Thoracic aorta (tissue), 2 donors: ENCODE results near the gene MEGF9. TPM values are rescaled to one million over a fixed set of nuclear protein-coding genes. Genes with fewer than 3 reads are reported as not detected.

ENCODE experiments used
- ATAC-seq: fragments of 150-250 bp; one replicate; pipeline ENCODE4 v1.8.0; 2017; ENCODE audit warnings: low read depth; ENCODE audit not compliant: insufficient number of reproducible peaks, low FRiP score
- DNase-seq: peaks from one replicate; pipeline ENCODE4 v3.0.0-alpha.2; 2020; ENCODE audit warnings: low spot score
- H3K27ac ChIP-seq, 2 donors: fragments of 200-600 bp; sonication (generic); 1 replicate in 1 of 2; 2 replicates in 1 of 2; pipeline ENCODE4 v1.5.1; 2016; ENCODE audit warnings: mild to moderate bottlenecking in 2 of 2, moderate library complexity in 2 of 2
- H3K27me3 ChIP-seq: fragments of 200-600 bp; sonication (generic); replicated peaks from 2 replicates; pipeline ENCODE4 v1.6.0; 2016; ENCODE audit warnings: mild to moderate bottlenecking; ENCODE audit not compliant: insufficient read depth
- H3K36me3 ChIP-seq: fragments of 200-600 bp; sonication (generic); one replicate; pipeline ENCODE4 v1.5.1; 2016
- H3K4me1 ChIP-seq, 2 donors: fragments of 200-600 bp; sonication (generic); 1 replicate in 1 of 2; 2 replicates in 1 of 2; pipeline versions ENCODE4 v1.5.1 to v1.6.0; 2016; ENCODE audit warnings: low read depth in 2 of 2, mild to moderate bottlenecking in 1 of 2; ENCODE audit not compliant: control insufficient read depth in 1 of 2
- H3K4me3 ChIP-seq: fragments of 200-600 bp; sonication (generic); 2 replicates; pipeline ENCODE4 v1.5.1; 2016; ENCODE audit warnings: mild to moderate bottlenecking
- H3K9me3 ChIP-seq: fragments of 200-600 bp; sonication (generic); 2 replicates; pipeline ENCODE4 v1.5.1; 2016
- CTCF ChIP-seq: fragments of 200-600 bp; sonication (generic); IDR thresholded peaks from one replicate; pipeline ENCODE4 v1.5.1; 2019; ENCODE audit warnings: antibody characterized with exemption
- total RNA-seq, 2 donors: library from RNA; depleted of rRNA; stranded (reverse); fragments of >200 nt; gene quantifications; one replicate each; pipeline versions ENCODE4 v1.1.0 to v1.2.3, GENCODE V29; 2016

The MEGF9 gene
- total RNA-seq, 2 donors from 2014 or later: 19.2 to 27.3 TPM

- ATAC-seq (no peak), DNase-seq (no peak)
- Histone ChIP-seq H3K27ac (no peak overlapping the region), H3K36me3 (peaks cover 3% of the 10 kb centered on the region), H3K4me1 (peaks cover 26 to 47% of the 10 kb centered on the region in 2 donors), H3K9me3 (no peaks in the 10 kb centered on the region), H3K27me3 (no peaks in the 10 kb centered on the region), H3K4me3 (no peak overlapping the region)
- no peak for TF ChIP-seq CTCF
Observed at GRCh38 chr9:120574473-120574872, 139.8 kb downstream of the MEGF9 start.

- Histone ChIP-seq H3K4me3 (no peak overlapping the region), H3K27ac (peak overlapping the region in 1 of 2 donors; percentile 44), H3K36me3 (peaks cover 15% of the 10 kb centered on the region), H3K9me3 (no peaks in the 10 kb centered on the region), H3K27me3 (no peaks in the 10 kb centered on the region), H3K4me1 (peaks cover 16 to 32% of the 10 kb centered on the region in 2 donors)
- DNase-seq (no peak), ATAC-seq (no peak)
- no peak for TF ChIP-seq CTCF
Observed at GRCh38 chr9:120572472-120572871, 141.8 kb downstream of the MEGF9 start.

- ATAC-seq: peak; percentile 68
- peak; percentile 21 for DNase-seq
- no peak overlapping the region for H3K4me3 ChIP-seq
- H3K27me3 ChIP-seq: no peaks in the 10 kb centered on the region
- no peak for TF ChIP-seq CTCF
- H3K9me3 ChIP-seq: no peaks in the 10 kb centered on the region
- peaks cover 18% of the 10 kb centered on the region for H3K36me3 ChIP-seq
- H3K27ac ChIP-seq: peak overlapping the region; percentile 62 to 67
- H3K4me1 ChIP-seq: peaks cover 16 to 32% of the 10 kb centered on the region in 2 donors
Observed at GRCh38 chr9:120571443-120572257, 142.6 kb downstream of the MEGF9 start.

GRCh38 chr9:120570296-120570695 is 144.0 kb downstream of the MEGF9 start:
- Histone ChIP-seq H3K4me1 (peaks cover 16 to 32% of the 10 kb centered on the region in 2 donors), H3K27me3 (no peaks in the 10 kb centered on the region), H3K9me3 (no peaks in the 10 kb centered on the region), H3K4me3 (no peak overlapping the region), H3K27ac (peak overlapping the region; percentile 62 to 67), H3K36me3 (peaks cover 32% of the 10 kb centered on the region)
- ATAC-seq (no peak), DNase-seq (no peak)
- no peak for TF ChIP-seq CTCF

GRCh38 chr9:120569556-120569955 is 144.7 kb downstream of the MEGF9 start:
- no peak for TF ChIP-seq CTCF
- H3K4me1 ChIP-seq: peaks cover 16 to 32% of the 10 kb centered on the region in 2 donors
- H3K9me3 ChIP-seq: no peaks in the 10 kb centered on the region
- H3K36me3 ChIP-seq: peaks cover 32% of the 10 kb centered on the region
- DNase-seq (no peak), ATAC-seq (no peak)
- H3K27me3 ChIP-seq: no peaks in the 10 kb centered on the region
- peak overlapping the region; percentile 62 to 67 for H3K27ac ChIP-seq
- no peak overlapping the region for H3K4me3 ChIP-seq
